IgD-negative memory B cell (primary cell): ENCODE results near the gene CCNB1. TPM values are rescaled to one million over a fixed set of nuclear protein-coding genes. Genes with fewer than 3 reads are reported as not detected.
"Not testable (repeated sequence)": the region's sequence is repeated elsewhere in the genome, so short reads cannot be mapped to it uniquely, and the experiment has no call there.

Experiments
- H3K27ac Mint-ChIP-seq, 3 donors: one replicate each; pipeline ENCODE4 v1.8.0; 2020 to 2022; ENCODE audit warnings: mild to moderate bottlenecking in 3 of 3, mixed read lengths in 3 of 3, moderate library complexity in 1 of 3
- H3K27me3 Mint-ChIP-seq: one replicate; pipeline ENCODE4 v1.8.0; 2021; ENCODE audit warnings: mixed read lengths
- H3K36me3 Mint-ChIP-seq: one replicate; pipeline ENCODE4 v1.8.0; 2020; ENCODE audit warnings: mild to moderate bottlenecking, mixed read lengths
- H3K4me1 Mint-ChIP-seq, 3 donors: one replicate each; pipeline ENCODE4 v1.8.0; 2020 to 2022; ENCODE audit warnings: mixed read lengths in 3 of 3, mild to moderate bottlenecking in 1 of 3
- H3K4me3 Mint-ChIP-seq, 4 donors: one replicate each; pipeline ENCODE4 v1.8.0; 2020 to 2022; ENCODE audit warnings: mild to moderate bottlenecking in 4 of 4, mixed read lengths in 4 of 4, moderate library complexity in 3 of 4
- H3K9me3 Mint-ChIP-seq, 3 donors: one replicate each; pipeline ENCODE4 v1.8.0; 2020 to 2021; ENCODE audit warnings: mixed read lengths in 3 of 3, mild to moderate bottlenecking in 1 of 3
- polyA plus RNA-seq: library from polyadenylated mRNA; unstranded; fragments of 300-500 nt; fragmentation: Illumina TruSeq; gene quantifications from one replicate; pipeline ENCODE4 v1.2.3, GENCODE V29; 2021

Gene CCNB1
- 7.7 TPM for polyA plus RNA-seq

GRCh38 chr5:69166686-69167492 lies at the start of gene CCNB1:
CCNB1 (plus strand) TSS chr5:69167150; CDS start chr5:69167263, 113 bp downstream.
- Mint-ChIP-seq H3K4me1 (peaks cover 11 to 22% (median 18%) of the 10 kb centered on the region in 3 donors), H3K4me3 (peak within 1 kb of the TSS; percentile 89 to 98 (median 94)), H3K27me3 (peaks cover 3% of the 10 kb centered on the region), H3K36me3 (peaks cover 3% of the 10 kb centered on the region), H3K27ac (peak within 1 kb of the TSS; percentile 88 to 98 (median 94)), H3K9me3 (no peaks in the 10 kb centered on the region)

DNA sequence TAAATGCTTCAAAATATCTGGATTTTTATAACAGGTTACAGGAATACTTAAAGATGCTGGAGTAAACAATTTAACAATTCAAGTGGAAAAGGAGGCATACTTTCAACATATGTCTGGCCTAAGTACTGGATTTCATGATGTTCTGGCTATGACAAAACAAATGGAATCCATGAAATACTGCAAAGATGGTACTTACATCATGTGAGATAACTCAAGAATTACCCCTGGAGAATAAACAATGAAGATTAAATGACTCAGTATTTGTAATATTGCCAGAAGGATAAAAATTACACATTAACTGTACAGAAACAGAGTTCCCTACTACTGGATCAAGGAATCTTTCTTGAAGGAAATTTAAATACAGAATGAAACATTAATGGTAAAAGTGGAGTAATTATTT lies 37.5 kb upstream of the CCNB1 start:
- H3K4me1 Mint-ChIP-seq, result peaks cover 6 to 11% (median 7%) of the 10 kb centered on the region in 3 donors
- no peak overlapping the region for H3K27ac Mint-ChIP-seq
- H3K9me3 Mint-ChIP-seq, result no peaks in the 10 kb centered on the region
- peaks cover 5% of the 10 kb centered on the region for H3K36me3 Mint-ChIP-seq
- no peaks in the 10 kb centered on the region for H3K27me3 Mint-ChIP-seq
- H3K4me3 Mint-ChIP-seq, result no peak overlapping the region

- Mint-ChIP-seq H3K27me3 (no peaks in the 10 kb centered on the region), H3K4me3 (no peak overlapping the region), H3K27ac (no peak overlapping the region), H3K4me1 (peaks cover 8 to 15% (median 11%) of the 10 kb centered on the region in 3 donors), H3K36me3 (peaks cover 2% of the 10 kb centered on the region), H3K9me3 (no peaks in the 10 kb centered on the region)
Measured at GRCh38 chr5:69130241-69130640, 36.7 kb upstream of the CCNB1 start.

DNA sequence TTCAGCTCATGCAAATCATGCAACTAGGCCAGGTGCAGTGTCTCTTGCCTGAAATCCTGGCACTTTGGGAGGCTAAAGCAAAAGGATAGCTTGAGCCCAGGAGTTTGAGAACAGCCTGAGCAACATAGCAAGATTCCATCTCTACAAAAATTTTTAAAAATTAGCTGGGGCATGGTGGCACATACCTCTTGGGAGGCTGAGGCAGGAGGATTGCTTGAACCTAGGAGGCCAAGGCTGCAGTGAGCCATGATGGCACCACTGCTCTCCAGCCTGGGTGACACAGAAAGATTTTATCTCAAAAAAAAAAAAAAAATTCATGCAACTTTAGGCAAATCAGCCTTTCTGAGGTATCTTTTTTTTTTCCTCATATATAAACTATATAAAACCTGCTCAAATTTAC lies 35.6 kb upstream of the CCNB1 start:
- no peak overlapping the region for H3K27ac Mint-ChIP-seq
- no peaks in the 10 kb centered on the region for H3K9me3 Mint-ChIP-seq
- no peaks in the 10 kb centered on the region for H3K27me3 Mint-ChIP-seq
- no peak overlapping the region for H3K4me3 Mint-ChIP-seq
- H3K36me3 Mint-ChIP-seq, result peaks cover 2% of the 10 kb centered on the region
- peaks cover 19 to 25% (median 22%) of the 10 kb centered on the region in 3 donors for H3K4me1 Mint-ChIP-seq

DNA sequence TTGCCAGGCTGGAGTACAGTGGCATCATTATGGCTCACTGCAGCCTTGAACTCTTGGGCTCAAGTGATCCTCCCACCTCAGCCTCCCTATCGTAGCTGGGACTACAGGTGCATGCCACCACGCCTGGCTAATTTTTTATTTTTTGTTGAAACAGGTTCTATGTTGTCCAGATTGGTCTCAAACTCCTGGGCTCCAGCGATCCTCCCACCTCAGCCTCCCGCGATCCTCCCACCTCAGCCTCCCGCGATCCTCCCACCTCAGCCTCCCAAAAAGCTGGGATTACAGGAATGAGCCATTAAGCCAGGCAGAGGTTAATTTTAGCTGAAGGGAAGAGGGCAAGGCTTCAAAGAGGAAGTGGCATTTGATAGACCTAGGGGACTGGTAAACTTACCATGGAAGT lies 32.8 kb upstream of the CCNB1 start:
- no peaks in the 10 kb centered on the region for H3K36me3 Mint-ChIP-seq
- H3K27ac Mint-ChIP-seq, result no peak overlapping the region
- H3K4me3 Mint-ChIP-seq, result peak overlapping the region in 3 of 4 donors; percentile 17 to 79 (median 41)
- H3K27me3 Mint-ChIP-seq, result no peaks in the 10 kb centered on the region
- H3K4me1 Mint-ChIP-seq, result peaks cover 22 to 28% (median 25%) of the 10 kb centered on the region in 3 donors
- no peaks in the 10 kb centered on the region for H3K9me3 Mint-ChIP-seq

GRCh38 chr5:69136293-69136692 lies 30.7 kb upstream of the CCNB1 start:
- Mint-ChIP-seq H3K4me1 (peaks cover 22 to 31% (median 27%) of the 10 kb centered on the region in 3 donors), H3K4me3 (peak overlapping the region; percentile 69 to 87 (median 77)), H3K27ac (peak overlapping the region; percentile 30 to 97 (median 77)), H3K36me3 (no peaks in the 10 kb centered on the region), H3K9me3 (peaks cover 0 to 3% (median 1%) of the 10 kb centered on the region in 3 donors), H3K27me3 (no peaks in the 10 kb centered on the region)

GRCh38 chr5:69137208-69137607 lies 29.7 kb upstream of the CCNB1 start:
- not testable (repeated sequence) for H3K36me3 Mint-ChIP-seq, H3K27ac Mint-ChIP-seq, H3K27me3 Mint-ChIP-seq, H3K9me3 Mint-ChIP-seq
- Mint-ChIP-seq H3K4me3 (peak overlapping the region in 1 of 4 donors; percentile 37), H3K4me1 (peaks cover 22 to 31% (median 27%) of the 10 kb centered on the region in 3 donors)

DNA sequence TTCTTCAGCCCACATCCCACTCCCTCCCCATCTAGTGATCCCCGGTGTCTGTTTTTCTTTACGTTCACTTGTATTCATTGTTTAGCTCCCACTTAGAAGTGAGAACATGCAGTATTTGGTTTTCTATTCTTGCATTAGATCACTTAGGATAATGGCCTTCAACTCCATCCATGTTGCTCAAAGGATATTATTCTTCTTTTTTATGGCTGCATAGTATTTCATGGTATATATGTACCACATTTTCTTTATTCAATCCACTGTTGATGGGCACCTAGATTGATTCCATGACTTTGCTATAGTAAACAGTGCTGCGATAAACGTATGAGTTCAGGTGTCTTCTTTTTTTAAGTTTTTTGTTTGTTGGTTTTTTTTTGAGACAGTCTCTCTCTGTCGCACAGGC lies 29.1 kb upstream of the CCNB1 start:
- Mint-ChIP-seq H3K36me3 (no peaks in the 10 kb centered on the region), H3K4me1 (peaks cover 22 to 31% (median 27%) of the 10 kb centered on the region in 3 donors), H3K9me3 (peaks cover 0 to 3% (median 1%) of the 10 kb centered on the region in 3 donors), H3K4me3 (no peak overlapping the region), H3K27me3 (no peaks in the 10 kb centered on the region), H3K27ac (no peak overlapping the region)

- Mint-ChIP-seq H3K9me3 (peaks cover 1 to 5% (median 3%) of the 10 kb centered on the region in 3 donors), H3K27ac (no peak overlapping the region), H3K36me3 (no peaks in the 10 kb centered on the region), H3K27me3 (no peaks in the 10 kb centered on the region), H3K4me1 (peaks cover 20 to 25% (median 22%) of the 10 kb centered on the region in 3 donors), H3K4me3 (no peak overlapping the region)
Measured at GRCh38 chr5:69138766-69139165, 28.2 kb upstream of the CCNB1 start.

GRCh38 chr5:69140239-69140638 lies 26.7 kb upstream of the CCNB1 start:
- not testable (repeated sequence) for H3K36me3 Mint-ChIP-seq, H3K27me3 Mint-ChIP-seq, H3K4me3 Mint-ChIP-seq, H3K9me3 Mint-ChIP-seq
- H3K4me1 Mint-ChIP-seq, result peaks cover 14 to 20% (median 16%) of the 10 kb centered on the region in 3 donors
- H3K27ac Mint-ChIP-seq, result peak overlapping the region in 2 of 3 donors; percentile 2 to 18

DNA sequence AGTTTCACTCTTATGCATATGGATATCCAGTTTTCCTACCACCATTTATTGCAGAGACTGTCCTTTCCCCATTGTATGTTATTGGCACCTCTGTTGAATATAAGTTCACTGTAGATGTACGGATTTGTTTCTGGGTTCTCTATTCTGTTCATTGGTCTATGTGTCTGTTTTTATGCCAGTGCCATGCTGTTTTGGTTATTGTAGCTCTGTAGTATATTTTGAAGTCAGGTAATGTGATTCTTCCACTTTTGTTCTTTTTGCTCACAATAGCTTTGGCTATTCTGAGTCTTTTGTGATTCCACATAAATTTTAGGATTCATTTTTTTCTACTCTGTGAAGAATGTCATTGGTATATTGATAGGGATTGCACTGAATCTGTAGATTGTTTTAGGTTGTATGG lies 26.1 kb upstream of the CCNB1 start:
- H3K36me3 Mint-ChIP-seq, result no peaks in the 10 kb centered on the region
- peaks cover 1 to 5% (median 3%) of the 10 kb centered on the region in 3 donors for H3K9me3 Mint-ChIP-seq
- peaks cover 8 to 15% (median 10%) of the 10 kb centered on the region in 3 donors for H3K4me1 Mint-ChIP-seq
- H3K4me3 Mint-ChIP-seq, result no peak overlapping the region
- no peaks in the 10 kb centered on the region for H3K27me3 Mint-ChIP-seq
- H3K27ac Mint-ChIP-seq, result peak overlapping the region in 1 of 3 donors; percentile 18

- H3K36me3 Mint-ChIP-seq, H3K4me1 Mint-ChIP-seq, H3K9me3 Mint-ChIP-seq, H3K27ac Mint-ChIP-seq, H3K27me3 Mint-ChIP-seq, H3K4me3 Mint-ChIP-seq: not testable (repeated sequence)
Measured at GRCh38 chr5:69148576-69148975, 18.4 kb upstream of the CCNB1 start.

- H3K27me3 Mint-ChIP-seq, result no peaks in the 10 kb centered on the region
- H3K4me3 Mint-ChIP-seq, result no peak overlapping the region
- no peaks in the 10 kb centered on the region for H3K4me1 Mint-ChIP-seq
- H3K9me3 Mint-ChIP-seq, result no peaks in the 10 kb centered on the region
- no peaks in the 10 kb centered on the region for H3K36me3 Mint-ChIP-seq
- no peak overlapping the region for H3K27ac Mint-ChIP-seq
Measured at GRCh38 chr5:69148981-69149675, 17.8 kb upstream of the CCNB1 start.

- Mint-ChIP-seq H3K4me1 (no peaks in the 10 kb centered on the region), H3K9me3 (no peaks in the 10 kb centered on the region), H3K27ac (no peak overlapping the region), H3K36me3 (no peaks in the 10 kb centered on the region), H3K27me3 (no peaks in the 10 kb centered on the region), H3K4me3 (no peak overlapping the region)
Measured at GRCh38 chr5:69149676-69150010, 17.3 kb upstream of the CCNB1 start.

- Mint-ChIP-seq H3K4me3 (no peak overlapping the region), H3K27ac (no peak overlapping the region), H3K4me1 (no peaks in the 10 kb centered on the region), H3K9me3 (no peaks in the 10 kb centered on the region), H3K36me3 (no peaks in the 10 kb centered on the region), H3K27me3 (no peaks in the 10 kb centered on the region)
Measured at GRCh38 chr5:69152731-69153130, 14.2 kb upstream of the CCNB1 start.
